Activated naive CD4-positive, alpha-beta T cell treated with anti-CD3 and anti-CD28 coated beads, Interleukin-2, amount 50 U/mL, for 24 hours (primary cell): ENCODE measurements around the gene PLB1.
A peak's percentile ranks its signal among the peaks of the same experiment; 100 is the strongest.

Experiments used
- H3K27ac Mint-ChIP-seq: one replicate; pipeline ENCODE4 v1.8.0; 2021; ENCODE audit warnings: mild to moderate bottlenecking, mixed read lengths
- H3K27me3 Mint-ChIP-seq: one replicate; pipeline ENCODE4 v1.8.0; 2021; ENCODE audit warnings: mixed read lengths
- H3K36me3 Mint-ChIP-seq: one replicate; pipeline ENCODE4 v1.8.0; 2021; ENCODE audit warnings: mixed read lengths
- H3K4me1 Mint-ChIP-seq: one replicate; pipeline ENCODE4 v1.8.0; 2021; ENCODE audit warnings: mixed read lengths
- H3K4me3 Mint-ChIP-seq: one replicate; pipeline ENCODE4 v1.8.0; 2021; ENCODE audit warnings: mild to moderate bottlenecking, mixed read lengths
- H3K9me3 Mint-ChIP-seq: one replicate; pipeline ENCODE4 v1.8.0; 2021; ENCODE audit warnings: mixed read lengths

The PLB1 gene, protein sequence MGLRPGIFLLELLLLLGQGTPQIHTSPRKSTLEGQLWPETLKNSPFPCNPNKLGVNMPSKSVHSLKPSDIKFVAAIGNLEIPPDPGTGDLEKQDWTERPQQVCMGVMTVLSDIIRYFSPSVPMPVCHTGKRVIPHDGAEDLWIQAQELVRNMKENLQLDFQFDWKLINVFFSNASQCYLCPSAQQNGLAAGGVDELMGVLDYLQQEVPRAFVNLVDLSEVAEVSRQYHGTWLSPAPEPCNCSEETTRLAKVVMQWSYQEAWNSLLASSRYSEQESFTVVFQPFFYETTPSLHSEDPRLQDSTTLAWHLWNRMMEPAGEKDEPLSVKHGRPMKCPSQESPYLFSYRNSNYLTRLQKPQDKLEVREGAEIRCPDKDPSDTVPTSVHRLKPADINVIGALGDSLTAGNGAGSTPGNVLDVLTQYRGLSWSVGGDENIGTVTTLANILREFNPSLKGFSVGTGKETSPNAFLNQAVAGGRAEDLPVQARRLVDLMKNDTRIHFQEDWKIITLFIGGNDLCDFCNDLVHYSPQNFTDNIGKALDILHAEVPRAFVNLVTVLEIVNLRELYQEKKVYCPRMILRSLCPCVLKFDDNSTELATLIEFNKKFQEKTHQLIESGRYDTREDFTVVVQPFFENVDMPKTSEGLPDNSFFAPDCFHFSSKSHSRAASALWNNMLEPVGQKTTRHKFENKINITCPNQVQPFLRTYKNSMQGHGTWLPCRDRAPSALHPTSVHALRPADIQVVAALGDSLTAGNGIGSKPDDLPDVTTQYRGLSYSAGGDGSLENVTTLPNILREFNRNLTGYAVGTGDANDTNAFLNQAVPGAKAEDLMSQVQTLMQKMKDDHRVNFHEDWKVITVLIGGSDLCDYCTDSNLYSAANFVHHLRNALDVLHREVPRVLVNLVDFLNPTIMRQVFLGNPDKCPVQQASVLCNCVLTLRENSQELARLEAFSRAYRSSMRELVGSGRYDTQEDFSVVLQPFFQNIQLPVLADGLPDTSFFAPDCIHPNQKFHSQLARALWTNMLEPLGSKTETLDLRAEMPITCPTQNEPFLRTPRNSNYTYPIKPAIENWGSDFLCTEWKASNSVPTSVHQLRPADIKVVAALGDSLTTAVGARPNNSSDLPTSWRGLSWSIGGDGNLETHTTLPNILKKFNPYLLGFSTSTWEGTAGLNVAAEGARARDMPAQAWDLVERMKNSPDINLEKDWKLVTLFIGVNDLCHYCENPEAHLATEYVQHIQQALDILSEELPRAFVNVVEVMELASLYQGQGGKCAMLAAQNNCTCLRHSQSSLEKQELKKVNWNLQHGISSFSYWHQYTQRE (N-terminal part only)

DNA sequence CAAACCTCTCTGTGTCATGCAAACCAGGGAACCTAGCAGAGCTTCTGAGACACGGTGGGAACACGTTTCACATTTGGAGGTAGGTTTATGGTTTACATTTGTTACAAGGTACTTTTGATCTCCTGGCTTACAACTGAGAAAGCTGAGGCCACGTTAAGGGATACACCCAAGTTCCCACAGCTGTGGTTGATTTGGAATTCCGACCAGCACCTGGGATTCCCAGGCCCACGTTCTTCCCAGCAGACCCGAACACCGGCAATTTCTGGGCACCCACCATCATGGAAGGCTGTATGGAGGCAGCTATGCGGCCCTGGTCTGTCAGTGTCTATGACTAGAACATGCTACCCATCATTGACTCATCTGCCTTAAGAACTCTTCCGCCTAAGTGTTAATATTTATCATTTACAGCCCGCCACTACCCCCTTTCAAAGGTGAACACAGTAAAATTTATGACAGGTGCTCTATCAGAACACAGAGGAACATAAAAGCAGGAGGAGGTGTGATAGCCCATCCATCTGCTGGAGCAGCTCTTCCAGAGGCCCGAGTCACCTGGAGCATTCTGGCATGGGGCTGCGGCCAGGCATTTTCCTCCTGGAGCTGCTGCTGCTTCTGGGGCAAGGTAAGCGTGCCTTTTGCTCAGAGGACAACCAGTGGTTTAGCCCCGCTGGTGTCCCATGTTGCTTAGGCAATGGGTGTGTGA, at the start of gene PLB1:
Gene PLB1, plus strand, starts transcription at position 510 of the 700 bp plus-strand sequence. Its CDS starts 55 bp downstream, at position 565.
- H3K4me1 Mint-ChIP-seq = no peaks in the 10 kb centered on the region
- no peaks in the 10 kb centered on the region for H3K36me3 Mint-ChIP-seq
- H3K9me3 Mint-ChIP-seq = no peaks in the 10 kb centered on the region
- no peak within 1 kb of the TSS for H3K27ac Mint-ChIP-seq
- no peak within 1 kb of the TSS for H3K4me3 Mint-ChIP-seq
- H3K27me3 Mint-ChIP-seq = no peaks in the 10 kb centered on the region

DNA sequence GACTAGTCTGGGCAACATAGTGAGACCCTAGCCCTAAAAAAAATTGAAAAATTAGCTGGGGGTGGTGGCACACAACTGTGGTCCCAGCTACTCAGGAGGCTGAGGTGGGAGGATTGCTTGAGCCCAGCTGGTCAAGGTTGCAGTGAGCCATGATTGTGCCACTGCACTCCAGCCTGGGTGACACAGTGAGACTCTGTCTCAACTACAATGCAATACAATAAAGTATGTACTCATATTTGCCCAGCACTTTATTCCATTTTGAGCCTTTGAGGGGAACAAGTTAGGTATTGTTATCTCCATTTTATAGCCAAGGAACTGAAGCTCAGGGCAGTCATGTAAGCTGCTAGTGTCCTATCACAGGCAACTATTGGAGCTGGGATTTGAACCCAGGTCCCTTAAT, 49.3 kb upstream of the PLB1 start:
- Mint-ChIP-seq H3K4me1 (peaks cover 41% of the 10 kb centered on the region), H3K4me3 (no peak overlapping the region), H3K27me3 (no peaks in the 10 kb centered on the region), H3K36me3 (no peaks in the 10 kb centered on the region), H3K27ac (no peak overlapping the region), H3K9me3 (no peaks in the 10 kb centered on the region)

DNA sequence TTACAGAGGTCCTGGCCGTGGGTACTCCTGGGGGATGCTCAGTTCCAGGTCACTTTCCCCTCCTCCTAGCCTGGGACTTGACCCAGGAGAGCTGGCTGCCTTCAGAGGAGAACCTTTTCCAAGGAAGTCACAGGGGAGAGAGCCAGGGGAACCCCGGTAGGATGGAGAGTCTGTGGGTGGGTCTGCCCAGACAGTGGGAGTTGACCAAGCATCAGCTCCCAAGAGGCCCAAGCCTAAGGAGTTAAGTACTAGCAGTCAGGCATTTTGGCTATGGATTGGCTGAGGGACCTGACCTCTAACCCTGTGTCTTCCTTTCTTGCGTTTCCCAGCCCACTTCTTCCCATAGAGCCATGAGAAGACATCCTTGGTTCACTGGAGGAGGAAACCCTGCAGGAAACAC, 48.8 kb upstream of the PLB1 start:
- H3K27ac Mint-ChIP-seq = no peak overlapping the region
- no peak overlapping the region for H3K4me3 Mint-ChIP-seq
- H3K36me3 Mint-ChIP-seq = no peaks in the 10 kb centered on the region
- H3K9me3 Mint-ChIP-seq = no peaks in the 10 kb centered on the region
- no peaks in the 10 kb centered on the region for H3K27me3 Mint-ChIP-seq
- peaks cover 42% of the 10 kb centered on the region for H3K4me1 Mint-ChIP-seq

DNA sequence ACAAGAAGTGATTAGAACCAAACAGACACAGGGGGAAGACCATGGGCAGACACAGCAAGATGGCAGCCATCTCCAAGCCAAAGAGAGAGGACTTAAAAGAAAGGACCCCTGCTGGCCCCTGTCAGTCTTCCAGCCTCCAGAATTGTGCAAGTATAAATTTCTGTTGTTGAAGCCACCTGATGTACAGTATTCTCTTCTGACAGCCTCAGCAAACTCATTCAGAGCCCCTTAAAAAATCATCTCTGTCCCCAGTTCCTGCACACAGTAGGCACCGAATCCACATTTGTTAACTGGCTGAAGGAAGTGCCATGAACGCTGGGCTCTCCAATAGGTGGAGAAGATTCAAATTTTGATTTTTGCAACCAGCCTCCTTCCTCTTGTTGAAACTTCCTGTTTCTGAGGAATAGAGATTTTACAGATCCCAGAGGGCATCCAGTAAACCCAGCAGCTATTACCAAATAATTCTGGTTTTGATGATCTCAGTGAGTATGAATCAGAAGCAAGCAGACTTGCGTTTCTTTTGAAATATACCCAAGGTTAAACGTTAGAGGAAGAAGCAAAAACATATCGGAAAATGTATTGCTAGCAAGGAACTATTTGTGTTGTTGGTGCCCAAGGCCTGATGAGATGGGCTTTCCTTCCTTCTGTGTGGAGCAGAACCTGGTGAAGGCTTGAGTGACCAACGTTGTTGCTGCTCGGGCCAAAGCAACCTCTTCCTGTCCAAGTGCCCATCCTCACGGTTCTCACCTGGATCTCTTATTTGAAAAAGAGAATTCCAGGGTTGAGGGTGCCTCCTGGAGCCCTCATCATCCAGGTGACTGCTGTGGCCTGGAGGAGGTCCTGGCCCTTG, 47.7 kb upstream of the PLB1 start:
- H3K27me3 Mint-ChIP-seq = no peaks in the 10 kb centered on the region
- peak overlapping the region; percentile 30 for H3K27ac Mint-ChIP-seq
- H3K4me1 Mint-ChIP-seq = peaks cover 42% of the 10 kb centered on the region
- H3K9me3 Mint-ChIP-seq = no peaks in the 10 kb centered on the region
- no peaks in the 10 kb centered on the region for H3K36me3 Mint-ChIP-seq
- H3K4me3 Mint-ChIP-seq = peak overlapping the region; percentile 36

DNA sequence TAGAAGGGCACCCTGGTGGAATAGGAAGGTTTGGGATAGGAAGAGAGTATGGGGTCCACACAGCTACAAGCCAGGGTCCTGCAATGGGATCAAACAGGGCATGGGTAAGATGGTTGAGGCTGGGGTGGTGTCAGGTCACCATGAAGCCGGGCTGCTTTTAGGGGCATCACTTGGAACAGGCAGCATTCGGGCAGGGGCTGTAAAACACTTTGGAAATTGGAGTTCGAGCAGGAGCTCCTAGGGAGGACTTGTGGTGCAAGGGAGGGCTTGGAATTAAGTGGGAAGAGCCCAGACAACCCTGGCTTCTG, 47.1 kb upstream of the PLB1 start:
- peak overlapping the region; percentile 30 for H3K27ac Mint-ChIP-seq
- no peaks in the 10 kb centered on the region for H3K36me3 Mint-ChIP-seq
- no peaks in the 10 kb centered on the region for H3K27me3 Mint-ChIP-seq
- H3K4me3 Mint-ChIP-seq = peak overlapping the region; percentile 36
- peaks cover 42% of the 10 kb centered on the region for H3K4me1 Mint-ChIP-seq
- no peaks in the 10 kb centered on the region for H3K9me3 Mint-ChIP-seq

DNA sequence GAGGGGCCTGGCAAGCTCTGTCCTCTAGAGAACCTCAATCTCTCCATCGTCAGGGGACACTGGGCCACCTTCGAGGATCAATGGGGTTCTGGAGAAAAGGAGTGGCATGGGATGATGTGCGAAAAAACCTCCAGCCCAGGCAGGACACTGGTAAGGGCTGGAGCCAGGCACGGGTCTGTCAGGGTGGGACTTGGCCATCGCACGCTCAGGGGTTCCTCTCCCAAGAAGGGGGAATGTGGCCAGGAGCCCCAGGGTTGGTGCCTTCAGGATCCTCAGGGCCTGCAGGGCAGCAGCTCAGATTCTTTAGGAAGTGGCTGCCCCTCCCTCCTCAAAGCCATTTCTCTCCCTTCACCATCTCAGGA, 46.8 kb upstream of the PLB1 start:
- H3K4me1 Mint-ChIP-seq = peaks cover 42% of the 10 kb centered on the region
- no peaks in the 10 kb centered on the region for H3K9me3 Mint-ChIP-seq
- no peaks in the 10 kb centered on the region for H3K27me3 Mint-ChIP-seq
- peak overlapping the region; percentile 92 for H3K27ac Mint-ChIP-seq
- no peaks in the 10 kb centered on the region for H3K36me3 Mint-ChIP-seq
- H3K4me3 Mint-ChIP-seq = no peak overlapping the region

DNA sequence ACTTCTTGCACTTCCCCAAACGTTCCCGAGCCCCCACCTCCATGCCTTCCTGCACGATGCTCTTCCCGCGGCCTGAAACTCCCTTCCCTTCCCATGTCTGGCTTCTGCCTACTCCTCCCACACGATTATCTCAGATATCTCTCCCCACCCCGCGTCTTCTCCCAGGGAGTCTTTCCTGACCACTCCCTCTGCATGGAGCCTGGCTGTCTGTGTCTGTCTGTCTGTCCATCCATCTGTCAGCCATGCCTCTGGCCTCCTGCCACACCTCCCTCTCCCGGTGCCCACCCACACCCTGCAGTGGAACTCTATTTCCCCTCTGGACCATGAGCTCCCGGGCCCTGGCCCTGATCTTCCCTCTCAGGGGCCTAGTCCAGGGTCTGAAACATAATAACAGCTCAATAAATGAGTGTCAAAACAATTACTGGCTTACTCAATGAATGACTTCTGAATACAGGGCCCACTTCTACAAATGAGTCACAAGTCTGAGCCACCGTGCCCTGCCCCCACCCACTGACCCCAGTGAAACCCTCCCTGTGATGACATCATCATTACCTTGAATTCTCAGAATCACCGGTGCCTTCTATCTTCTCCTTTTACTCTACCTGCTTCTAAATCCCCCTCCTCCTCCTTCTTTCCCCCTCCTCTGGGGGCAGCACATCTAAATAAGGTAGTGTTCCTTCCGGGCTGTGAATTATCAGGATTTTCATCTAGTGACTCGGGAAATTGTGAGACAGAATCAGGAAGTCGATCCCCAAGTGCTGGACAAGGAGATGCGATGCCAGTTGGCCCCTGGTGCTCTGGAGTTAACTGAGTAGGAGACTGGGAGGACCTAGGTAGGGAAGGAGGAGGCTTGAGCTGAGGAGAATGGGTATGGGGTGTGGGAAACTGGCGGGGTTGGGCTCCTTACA, 46.1 kb upstream of the PLB1 start:
- Mint-ChIP-seq H3K36me3 (no peaks in the 10 kb centered on the region), H3K27me3 (no peaks in the 10 kb centered on the region), H3K27ac (peak overlapping the region; percentile 92), H3K9me3 (no peaks in the 10 kb centered on the region), H3K4me1 (peaks cover 42% of the 10 kb centered on the region), H3K4me3 (peak overlapping the region; percentile 58)

DNA sequence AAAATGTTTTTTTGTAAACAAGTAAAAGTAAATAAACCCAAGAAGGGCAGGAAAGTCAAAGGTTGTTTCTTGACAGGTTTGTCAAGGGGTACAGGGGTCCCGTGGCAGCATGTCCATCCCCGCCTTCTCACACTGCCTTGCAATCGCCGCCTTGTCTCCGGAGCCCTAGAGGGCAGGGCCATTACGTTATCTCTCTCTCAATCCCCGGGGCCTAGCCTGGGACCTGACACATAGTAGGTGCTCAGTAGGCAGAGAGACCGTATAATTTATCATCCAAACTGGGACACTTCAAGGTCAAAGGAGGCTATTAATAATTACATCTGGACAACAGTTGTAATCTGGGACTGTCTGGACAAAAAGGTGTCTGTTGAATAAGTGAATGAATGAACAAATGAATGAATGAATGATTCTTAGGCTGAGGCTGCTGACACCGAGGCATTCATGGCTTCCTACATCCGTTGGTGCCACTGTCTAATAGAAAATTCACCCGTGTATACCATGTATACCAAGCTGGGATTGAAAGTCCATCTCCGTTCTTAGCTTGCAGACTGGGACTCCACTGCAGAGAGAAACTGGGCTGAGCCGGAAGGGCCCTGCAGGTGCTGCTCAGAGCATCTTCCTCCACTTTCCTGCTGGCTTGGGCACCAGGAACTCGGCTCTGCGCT, 44.8 kb upstream of the PLB1 start:
- Mint-ChIP-seq H3K4me3 (no peak overlapping the region), H3K27ac (peak overlapping the region; percentile 35), H3K4me1 (peaks cover 38% of the 10 kb centered on the region), H3K36me3 (no peaks in the 10 kb centered on the region), H3K9me3 (no peaks in the 10 kb centered on the region), H3K27me3 (no peaks in the 10 kb centered on the region)

DNA sequence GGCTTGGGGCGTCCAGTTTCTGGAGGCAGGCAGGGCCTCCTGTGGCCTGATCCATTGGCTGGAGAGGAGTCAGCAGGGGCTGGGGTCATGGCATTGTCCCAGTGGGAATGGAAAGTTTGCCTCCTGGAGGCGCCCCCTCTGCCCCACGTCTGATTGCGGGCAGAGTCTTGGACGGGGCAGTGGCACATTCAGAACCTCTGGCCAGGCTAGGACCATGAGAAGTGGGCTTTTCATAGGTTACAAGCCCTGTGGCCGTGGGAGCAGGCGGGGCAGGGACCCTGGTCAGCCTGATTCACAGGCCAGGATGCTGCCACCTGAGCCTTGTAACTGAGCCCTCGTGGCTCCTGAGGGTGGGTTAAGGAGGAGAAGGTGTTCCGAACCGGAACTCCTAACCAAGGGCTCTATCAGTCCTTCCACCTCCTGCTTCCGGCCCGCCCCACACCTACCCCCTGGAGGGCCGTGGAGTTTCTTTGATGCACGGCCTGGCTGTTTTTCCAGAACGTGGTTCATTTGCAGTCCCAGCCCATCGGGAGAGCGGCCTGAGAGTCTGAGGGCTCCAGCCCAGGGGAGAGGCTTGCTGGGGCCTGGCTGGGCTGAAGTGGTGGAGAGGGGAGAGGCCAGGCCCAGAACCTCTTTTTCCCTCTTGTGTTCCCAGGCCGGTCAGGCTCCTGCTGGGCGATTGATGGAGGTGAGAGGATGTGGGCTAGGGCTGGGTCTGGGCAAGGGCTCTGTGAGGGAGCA, 43.9 kb upstream of the PLB1 start:
- Mint-ChIP-seq H3K27me3 (no peaks in the 10 kb centered on the region), H3K36me3 (no peaks in the 10 kb centered on the region), H3K9me3 (no peaks in the 10 kb centered on the region), H3K4me3 (no peak overlapping the region), H3K27ac (peak overlapping the region; percentile 35), H3K4me1 (peaks cover 37% of the 10 kb centered on the region)

DNA sequence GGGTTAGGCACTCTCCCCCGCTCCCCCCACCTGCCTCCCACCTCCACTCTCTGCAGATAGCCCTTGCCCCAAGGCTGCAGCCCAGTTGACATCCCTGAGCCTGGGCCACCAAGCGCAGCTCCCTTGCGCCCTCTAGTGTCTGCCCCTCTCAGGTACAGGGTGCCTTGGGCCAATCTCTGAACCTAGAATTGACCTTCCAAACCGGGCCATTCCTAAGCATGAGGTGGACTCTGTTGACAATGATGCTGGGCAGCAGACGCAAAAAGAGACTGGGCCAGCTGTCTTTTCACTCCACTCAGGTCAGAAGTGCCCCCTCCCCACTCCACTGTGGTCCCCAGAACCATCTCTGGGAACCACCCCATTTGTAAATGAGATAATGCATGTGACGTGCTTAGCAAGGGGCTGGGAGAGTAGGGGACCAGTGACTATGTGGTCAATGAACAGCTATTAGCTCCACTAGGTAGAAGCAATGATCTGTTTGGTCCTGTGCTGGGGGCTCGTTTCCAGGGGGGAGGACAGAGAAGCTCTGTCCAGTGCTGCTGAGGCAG, 43.3 kb upstream of the PLB1 start:
- H3K27ac Mint-ChIP-seq = no peak overlapping the region
- H3K36me3 Mint-ChIP-seq = no peaks in the 10 kb centered on the region

DNA sequence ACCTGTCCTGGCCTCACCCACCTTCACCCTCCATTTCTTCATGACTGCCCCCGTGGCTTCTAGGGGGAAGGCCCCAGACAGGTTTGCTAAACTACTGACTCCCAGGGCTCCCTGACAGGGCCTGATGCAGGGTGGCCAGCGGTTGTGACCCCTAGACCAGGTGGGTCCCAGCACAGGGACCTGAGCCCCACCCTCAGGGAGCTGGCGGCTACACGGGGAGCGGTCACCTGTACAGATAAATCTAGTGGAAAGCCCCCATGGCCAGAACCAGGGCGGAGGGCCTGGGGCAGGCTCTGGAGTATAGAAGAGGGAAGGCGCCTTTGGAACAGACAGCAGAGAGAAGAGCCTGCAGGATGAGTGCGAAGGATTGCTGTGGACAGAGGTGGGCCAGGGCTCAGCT, 42.5 kb upstream of the PLB1 start:
- Mint-ChIP-seq H3K4me1 (peaks cover 31% of the 10 kb centered on the region), H3K27ac (no peak overlapping the region), H3K36me3 (no peaks in the 10 kb centered on the region)

More for the DNA sequence above, 43.3 kb upstream of the PLB1 start:
- H3K4me3 Mint-ChIP-seq = no peak overlapping the region
- no peaks in the 10 kb centered on the region for H3K27me3 Mint-ChIP-seq
- H3K9me3 Mint-ChIP-seq = no peaks in the 10 kb centered on the region
- H3K4me1 Mint-ChIP-seq = peaks cover 37% of the 10 kb centered on the region

DNA sequence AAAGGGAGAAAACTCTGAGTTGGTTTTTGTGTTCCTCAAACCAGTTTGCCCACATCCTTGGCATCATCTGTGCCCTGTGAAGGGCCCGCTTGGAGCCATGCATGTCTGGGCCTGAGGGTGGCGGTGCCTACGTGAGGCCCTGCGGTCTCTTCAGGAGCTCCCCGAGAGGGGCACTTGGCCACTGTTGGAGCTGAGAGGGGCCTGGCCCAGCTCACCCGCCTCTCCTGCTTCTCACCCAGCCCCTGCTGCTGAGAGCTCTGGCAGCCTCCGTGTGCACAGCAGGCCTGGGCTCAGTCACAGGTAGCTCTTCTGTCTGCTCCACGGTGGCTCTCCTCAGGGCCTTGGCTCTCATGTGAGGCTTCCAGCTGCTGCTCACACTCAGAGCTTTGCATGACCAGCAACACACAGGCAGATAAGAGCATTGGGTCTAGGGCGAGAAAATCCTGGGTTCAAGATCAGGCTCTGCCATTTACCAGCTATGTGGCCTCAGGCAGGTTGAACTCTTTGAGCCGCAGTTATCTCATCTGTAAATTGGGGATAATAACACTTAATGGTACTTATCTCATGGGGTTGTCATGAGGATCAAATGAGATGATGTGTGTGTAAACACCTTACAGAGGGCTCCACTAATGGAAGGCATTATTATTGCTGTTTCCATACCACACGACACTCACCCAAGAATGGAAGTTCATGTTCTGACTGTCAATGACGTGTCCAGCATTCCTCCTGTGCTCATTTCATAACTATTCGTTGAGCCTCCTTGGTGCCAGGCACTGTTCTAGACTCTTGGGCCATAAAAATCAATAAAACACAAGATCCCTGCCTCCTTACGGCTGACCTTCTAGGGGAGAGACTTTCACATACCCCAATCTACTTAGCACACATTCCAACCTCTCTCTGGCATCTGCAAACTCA, 41.6 kb upstream of the PLB1 start:
- Mint-ChIP-seq H3K4me1 (peaks cover 22% of the 10 kb centered on the region), H3K27me3 (no peaks in the 10 kb centered on the region), H3K36me3 (no peaks in the 10 kb centered on the region), H3K27ac (no peak overlapping the region), H3K4me3 (no peak overlapping the region), H3K9me3 (no peaks in the 10 kb centered on the region)

More for the DNA sequence above, 42.5 kb upstream of the PLB1 start:
- Mint-ChIP-seq H3K27me3 (no peaks in the 10 kb centered on the region), H3K4me3 (no peak overlapping the region), H3K9me3 (no peaks in the 10 kb centered on the region)
